SK-N-SH (cell line): ENCODE results near the gene PLXNB1.

Source experiments
- EP300 ChIP-seq, 2 experiments: IDR thresholded peaks; 2 replicates each; pipeline versions ENCODE4 v1.4.0 to v1.6.1; 2012; ENCODE audit warnings: borderline replicate concordance in 1 of 2, low read depth in 1 of 2, low read length in 1 of 2
- FOSL2 ChIP-seq: IDR thresholded peaks from 2 replicates; pipeline ENCODE4 v1.4.0; 2012; ENCODE audit warnings: low read depth, mild to moderate bottlenecking, moderate library complexity, borderline replicate concordance
- FOXM1 ChIP-seq: IDR thresholded peaks from 2 replicates; pipeline ENCODE4 v1.4.0; 2012; ENCODE audit warnings: low read depth, mild to moderate bottlenecking
- JUND ChIP-seq: IDR thresholded peaks from 2 replicates; pipeline ENCODE4 v1.4.0; 2012
- MEF2A ChIP-seq: IDR thresholded peaks from 2 replicates; pipeline ENCODE4 v1.4.0; 2012; ENCODE audit warnings: low read depth, borderline replicate concordance
- POLR2AphosphoS5 ChIP-seq: IDR thresholded peaks from 2 replicates; pipeline ENCODE4 v1.6.1; 2012; ENCODE audit warnings: low read depth, low read length
- REST ChIP-seq: IDR thresholded peaks from 2 replicates; pipeline ENCODE4 v1.6.1; 2012; ENCODE audit warnings: mild to moderate bottlenecking, low read depth, low read length, moderate library complexity
- RFX5 ChIP-seq: IDR thresholded peaks from 2 replicates; pipeline ENCODE4 v1.6.1; 2012; ENCODE audit warnings: mild to moderate bottlenecking, improper control_type of control experiment, low read length
- SIN3A ChIP-seq: IDR thresholded peaks from 2 replicates; pipeline ENCODE4 v1.6.1; 2012; ENCODE audit warnings: low read depth, mild to moderate bottlenecking, low read length, moderate library complexity, borderline replicate concordance
- TAF1 ChIP-seq: IDR thresholded peaks from 2 replicates; pipeline ENCODE4 v1.6.1; 2012; ENCODE audit warnings: low read depth, mild to moderate bottlenecking, low read length, moderate library complexity, borderline replicate concordance
- TF ChIP-seq, protein P1 (sequence below): IDR thresholded peaks from 2 replicates; pipeline ENCODE4 v1.4.0; 2012; ENCODE audit warnings: low read depth, borderline replicate concordance
- TF ChIP-seq, protein P2 (sequence below): fragments of 200-600 bp; sonication (generic); IDR thresholded peaks from 2 replicates; pipeline ENCODE4 v1.6.1; 2017; ENCODE audit warnings: antibody characterized with exemption, mild to moderate bottlenecking, moderate library complexity
- TF ChIP-seq, protein P3 (sequence below): IDR thresholded peaks from 2 replicates; pipeline ENCODE4 v1.4.0; 2012; ENCODE audit warnings: low read depth

GRCh38 chr3:48464713-48465221 lies 34.9 kb upstream of the PLXNB1 start:
- no peak for TF ChIP-seq FOSL2
- TF ChIP-seq MEF2A = no peak
- no peak for TF ChIP-seq SIN3A
- no peak for TF ChIP-seq POLR2AphosphoS5
- no peak for TF ChIP-seq TAF1
- no peak for TF ChIP-seq EP300 (IDR thresholded peaks at IDR 0.05; ENCODE audit: borderline replicate concordance in 1 of 2, low read depth in 1 of 2, low read length in 1 of 2)
- TF ChIP-seq, protein P1, sequence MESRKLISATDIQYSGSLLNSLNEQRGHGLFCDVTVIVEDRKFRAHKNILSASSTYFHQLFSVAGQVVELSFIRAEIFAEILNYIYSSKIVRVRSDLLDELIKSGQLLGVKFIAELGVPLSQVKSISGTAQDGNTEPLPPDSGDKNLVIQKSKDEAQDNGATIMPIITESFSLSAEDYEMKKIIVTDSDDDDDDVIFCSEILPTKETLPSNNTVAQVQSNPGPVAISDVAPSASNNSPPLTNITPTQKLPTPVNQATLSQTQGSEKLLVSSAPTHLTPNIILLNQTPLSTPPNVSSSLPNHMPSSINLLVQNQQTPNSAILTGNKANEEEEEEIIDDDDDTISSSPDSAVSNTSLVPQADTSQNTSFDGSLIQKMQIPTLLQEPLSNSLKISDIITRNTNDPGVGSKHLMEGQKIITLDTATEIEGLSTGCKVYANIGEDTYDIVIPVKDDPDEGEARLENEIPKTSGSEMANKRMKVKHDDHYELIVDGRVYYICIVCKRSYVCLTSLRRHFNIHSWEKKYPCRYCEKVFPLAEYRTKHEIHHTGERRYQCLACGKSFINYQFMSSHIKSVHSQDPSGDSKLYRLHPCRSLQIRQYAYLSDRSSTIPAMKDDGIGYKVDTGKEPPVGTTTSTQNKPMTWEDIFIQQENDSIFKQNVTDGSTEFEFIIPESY = no peak
- TF ChIP-seq, protein P2, sequence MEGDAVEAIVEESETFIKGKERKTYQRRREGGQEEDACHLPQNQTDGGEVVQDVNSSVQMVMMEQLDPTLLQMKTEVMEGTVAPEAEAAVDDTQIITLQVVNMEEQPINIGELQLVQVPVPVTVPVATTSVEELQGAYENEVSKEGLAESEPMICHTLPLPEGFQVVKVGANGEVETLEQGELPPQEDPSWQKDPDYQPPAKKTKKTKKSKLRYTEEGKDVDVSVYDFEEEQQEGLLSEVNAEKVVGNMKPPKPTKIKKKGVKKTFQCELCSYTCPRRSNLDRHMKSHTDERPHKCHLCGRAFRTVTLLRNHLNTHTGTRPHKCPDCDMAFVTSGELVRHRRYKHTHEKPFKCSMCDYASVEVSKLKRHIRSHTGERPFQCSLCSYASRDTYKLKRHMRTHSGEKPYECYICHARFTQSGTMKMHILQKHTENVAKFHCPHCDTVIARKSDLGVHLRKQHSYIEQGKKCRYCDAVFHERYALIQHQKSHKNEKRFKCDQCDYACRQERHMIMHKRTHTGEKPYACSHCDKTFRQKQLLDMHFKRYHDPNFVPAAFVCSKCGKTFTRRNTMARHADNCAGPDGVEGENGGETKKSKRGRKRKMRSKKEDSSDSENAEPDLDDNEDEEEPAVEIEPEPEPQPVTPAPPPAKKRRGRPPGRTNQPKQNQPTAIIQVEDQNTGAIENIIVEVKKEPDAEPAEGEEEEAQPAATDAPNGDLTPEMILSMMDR = no peak
- TF ChIP-seq REST = no peak
- no peak for TF ChIP-seq RFX5
- no peak for TF ChIP-seq FOXM1
- TF ChIP-seq JUND = no peak
- TF ChIP-seq, protein P3, sequence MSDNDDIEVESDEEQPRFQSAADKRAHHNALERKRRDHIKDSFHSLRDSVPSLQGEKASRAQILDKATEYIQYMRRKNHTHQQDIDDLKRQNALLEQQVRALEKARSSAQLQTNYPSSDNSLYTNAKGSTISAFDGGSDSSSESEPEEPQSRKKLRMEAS = no peak
